HG03469 (cell line): ENCODE results near the gene TCL1A.

Source experiments
- ATAC-seq: cut with Tn5 transposase; IDR thresholded peaks from one replicate; pipeline ENCODE4 v1.9.1; 2021; ENCODE audit warnings: mild to moderate bottlenecking, moderate library complexity, moderate number of reproducible peaks; ENCODE audit not compliant: unreplicated experiment

TCL1A gene

GRCh38 chr14:95707327-95707726, 6.6 kb downstream of the TCL1A start:
- ATAC-seq = no peak

GRCh38 chr14:95705518-95705917, 8.4 kb downstream of the TCL1A start:
- ATAC-seq = no peak

GRCh38 chr14:95703805-95704204, 10.1 kb downstream of the TCL1A start:
- no peak for ATAC-seq

- no peak for ATAC-seq
Observed at GRCh38 chr14:95703341-95703740, 10.6 kb downstream of the TCL1A start.

- ATAC-seq = no peak
Observed at GRCh38 chr14:95701846-95702221, 12.1 kb downstream of the TCL1A start.

- no peak for ATAC-seq
Observed at GRCh38 chr14:95700221-95700976, 13.5 kb downstream of the TCL1A start.

- ATAC-seq = no peak
Observed at GRCh38 chr14:95699412-95699811, 14.5 kb downstream of the TCL1A start.

GRCh38 chr14:95698287-95698686, 15.6 kb downstream of the TCL1A start:
- ATAC-seq = no peak

- ATAC-seq = no peak
Observed at GRCh38 chr14:95697764-95698163, 16.2 kb downstream of the TCL1A start.

- ATAC-seq = no peak
Observed at GRCh38 chr14:95696741-95697140, 17.2 kb downstream of the TCL1A start.

- no peak for ATAC-seq
Observed at GRCh38 chr14:95695913-95696312, 18.0 kb downstream of the TCL1A start.

- no peak for ATAC-seq
Observed at GRCh38 chr14:95695051-95695450, 18.9 kb downstream of the TCL1A start.

GRCh38 chr14:95692109-95692508, 21.8 kb downstream of the TCL1A start:
- no peak for ATAC-seq

GRCh38 chr14:95691591-95691990, 22.3 kb downstream of the TCL1A start:
- no peak for ATAC-seq

- ATAC-seq = no peak
Observed at GRCh38 chr14:95690815-95691214, 23.1 kb downstream of the TCL1A start.

GRCh38 chr14:95689441-95689840, 24.5 kb downstream of the TCL1A start:
- no peak for ATAC-seq

- ATAC-seq = no peak
Observed at GRCh38 chr14:95686935-95687334, 27.0 kb downstream of the TCL1A start.

GRCh38 chr14:95685978-95686922, 27.7 kb downstream of the TCL1A start, which contains the start of gene TCL1B:
TCL1B (plus strand) TSS chr14:95686426; CDS start chr14:95686468, 42 bp downstream.
- no peak for ATAC-seq

GRCh38 chr14:95683793-95684192, 30.1 kb downstream of the TCL1A start:
- ATAC-seq = no peak

- no peak for ATAC-seq
Observed at GRCh38 chr14:95681153-95681552, 32.8 kb downstream of the TCL1A start.

GRCh38 chr14:95679998-95680735, 33.8 kb downstream of the TCL1A start:
- ATAC-seq = no peak
